Activated T-cell treated with anti-CD3 and anti-CD28 coated beads, Interleukin-2, amount 50 U/mL, for 48 hours (primary cell): ENCODE measurements around the gene GOSR2.
"Not testable (repeated sequence)": the region's sequence is repeated elsewhere in the genome, so short reads cannot be mapped to it uniquely, and the experiment has no call there.

Experiments
- DNase-seq, 2 experiments: peaks; one replicate each; pipeline ENCODE4 v3.0.0-alpha.2; 2020

The GOSR2 gene

DNA sequence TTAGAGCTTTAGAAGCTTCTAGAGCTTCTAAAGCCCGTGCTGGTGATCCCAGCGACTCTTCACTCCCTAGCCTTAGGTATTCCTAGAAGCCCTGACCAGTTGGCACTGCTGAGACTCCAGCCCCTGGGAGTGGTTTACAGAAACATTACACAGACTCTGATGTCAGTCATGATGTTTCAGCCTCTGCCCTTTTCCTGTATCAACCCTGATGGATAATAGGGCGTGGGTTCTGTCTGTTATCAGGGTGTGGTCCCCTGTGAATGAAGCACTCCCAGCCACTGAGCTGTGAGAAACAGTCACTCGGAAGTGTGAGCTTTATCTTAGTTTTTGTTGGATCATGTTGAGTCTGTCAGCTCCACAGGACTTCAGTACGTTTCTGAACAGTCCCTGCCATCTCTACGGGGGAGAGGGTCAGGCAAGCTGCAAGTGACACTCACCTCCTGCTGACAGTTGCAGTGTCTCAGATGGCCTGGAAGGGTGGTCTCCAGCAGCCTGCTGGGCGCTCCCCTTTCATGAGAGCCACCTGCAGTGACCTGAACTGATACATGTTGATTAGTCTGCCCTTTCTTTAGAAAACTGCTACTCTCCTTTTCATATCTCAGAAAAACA is 12.8 kb downstream of the GOSR2 start:
- no peak for DNase-seq

DNA sequence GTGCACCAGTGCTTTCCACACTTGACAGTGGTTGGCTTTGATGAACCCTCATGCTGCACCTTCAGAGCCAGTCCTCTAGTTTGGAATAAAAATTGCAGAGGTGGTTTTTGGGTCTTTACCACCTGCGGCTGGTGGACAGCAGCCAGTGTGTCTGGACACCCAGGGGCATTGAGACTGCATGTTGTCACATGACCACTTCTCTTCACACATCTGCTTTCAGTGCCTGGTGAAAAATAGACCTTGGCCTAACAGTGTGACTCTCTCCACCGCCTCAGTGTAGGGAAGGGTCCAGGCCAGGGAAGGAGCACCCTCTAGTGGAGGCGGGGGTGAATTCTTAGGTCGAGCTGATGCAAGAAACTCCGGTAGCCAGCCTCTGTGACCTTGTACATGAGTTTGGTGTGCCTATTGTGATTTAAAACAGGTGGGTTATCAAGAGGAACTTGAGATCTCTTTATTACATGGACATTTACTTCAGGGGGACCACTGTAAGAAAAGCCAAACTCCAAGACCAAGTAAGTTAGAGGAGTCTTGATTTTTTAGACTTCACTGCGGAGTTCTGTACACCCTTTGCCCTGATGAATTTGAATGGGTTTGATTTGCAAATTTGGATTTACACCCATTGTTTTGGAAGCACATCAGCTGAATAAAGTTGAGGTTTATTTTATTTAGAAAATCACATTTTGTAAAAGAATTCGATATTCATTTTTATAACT is 17.9 kb downstream of the GOSR2 start:
- peak; percentile 79 to 80 for DNase-seq

DNA sequence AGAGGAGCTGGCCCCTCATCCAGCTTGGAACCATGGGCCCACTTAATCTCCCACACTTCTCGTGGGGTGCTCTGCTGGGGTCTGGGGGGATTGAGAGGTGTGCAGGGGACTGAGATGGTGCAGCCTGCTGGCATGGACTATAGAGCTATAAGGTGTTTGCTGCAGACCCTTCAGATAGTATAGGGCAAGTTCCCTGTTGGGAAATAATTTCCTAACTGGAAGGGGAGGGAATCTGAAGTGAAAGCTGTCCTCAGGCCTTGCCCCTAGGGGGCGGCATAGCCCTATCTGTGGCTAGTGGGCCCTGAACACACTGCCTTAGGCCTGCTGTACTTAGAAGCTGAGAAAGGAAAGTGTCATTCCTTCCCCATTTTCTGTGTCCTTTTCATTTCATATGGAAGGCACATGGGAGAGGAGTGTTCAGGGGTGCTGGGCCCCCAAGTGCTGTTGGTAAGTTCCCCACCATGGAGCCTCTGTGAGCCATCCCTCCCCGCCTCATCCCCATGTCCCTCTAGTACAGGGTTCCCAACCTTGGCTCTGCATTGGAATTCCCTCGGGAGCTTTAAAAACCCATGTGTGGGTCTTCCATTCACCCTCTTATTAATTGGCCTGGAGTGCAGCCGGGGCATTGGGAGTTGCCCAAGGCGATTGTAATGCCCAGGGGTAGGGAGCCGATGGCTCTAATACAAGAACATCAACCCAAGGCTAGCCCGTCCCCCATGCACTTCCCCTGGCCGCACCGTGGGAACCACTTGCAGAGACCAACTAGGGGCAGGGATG is 19.7 kb downstream of the GOSR2 start:
- DNase-seq = peak; percentile 67 to 70

DNA sequence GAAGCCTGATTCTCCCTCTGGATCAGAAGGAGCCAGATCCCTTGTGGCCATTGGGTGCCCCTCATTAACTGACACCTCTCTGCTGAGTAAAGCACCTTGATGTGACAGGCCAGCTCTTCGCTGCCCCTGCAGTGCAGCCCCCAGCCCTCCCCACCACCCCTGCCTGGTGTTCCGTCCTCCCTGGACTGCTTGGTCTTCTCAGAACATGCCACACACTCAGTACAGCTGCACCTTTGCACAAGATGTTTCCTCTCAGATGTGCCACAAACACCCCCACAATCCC is 20.2 kb downstream of the GOSR2 start:
- no peak for DNase-seq

DNA sequence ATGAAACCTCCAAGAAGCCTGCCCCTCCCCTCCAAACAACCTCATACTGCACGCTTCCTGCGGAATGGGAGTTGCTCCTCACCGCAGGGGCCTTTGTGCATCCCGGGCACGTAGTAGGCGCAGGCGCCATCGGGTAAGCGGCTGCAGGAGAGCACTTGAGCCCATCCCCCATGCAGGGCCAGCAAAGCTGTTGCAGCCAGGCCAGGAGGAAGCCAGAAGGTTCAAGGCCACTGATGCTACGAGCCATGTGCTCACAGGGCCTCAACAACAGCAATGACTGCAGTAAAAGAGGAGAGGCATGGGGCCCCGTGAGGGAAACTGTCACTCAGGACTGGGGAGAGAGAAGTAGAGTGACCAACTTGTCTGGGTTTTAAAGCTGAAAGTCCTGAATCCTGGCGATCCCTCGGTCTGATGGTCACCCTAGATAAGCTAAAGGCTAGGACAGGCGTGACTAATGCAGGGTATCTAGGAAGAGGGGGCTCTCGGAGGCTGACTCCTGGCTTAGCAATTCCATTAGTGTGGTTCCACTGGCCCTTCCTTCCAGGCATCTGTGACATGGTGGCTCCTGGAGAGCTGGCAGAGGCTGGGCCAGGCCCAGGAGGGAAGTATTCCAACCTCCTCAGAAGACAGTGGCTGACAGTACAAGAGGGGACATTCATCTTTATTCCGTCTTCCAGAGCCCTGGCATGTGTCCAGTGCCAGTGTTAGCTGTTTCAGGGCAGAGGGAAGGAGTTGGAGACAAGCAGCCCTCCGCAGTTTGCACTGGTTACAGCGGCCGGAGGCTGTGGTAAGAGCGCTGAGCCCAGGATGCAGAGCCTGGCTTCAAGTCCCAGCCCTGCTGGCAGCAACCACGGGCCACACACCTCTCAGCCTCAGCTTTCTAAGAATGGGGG is 20.8 kb downstream of the GOSR2 start:
- peak in 1 of 2 experiments; percentile 35 for DNase-seq

DNA sequence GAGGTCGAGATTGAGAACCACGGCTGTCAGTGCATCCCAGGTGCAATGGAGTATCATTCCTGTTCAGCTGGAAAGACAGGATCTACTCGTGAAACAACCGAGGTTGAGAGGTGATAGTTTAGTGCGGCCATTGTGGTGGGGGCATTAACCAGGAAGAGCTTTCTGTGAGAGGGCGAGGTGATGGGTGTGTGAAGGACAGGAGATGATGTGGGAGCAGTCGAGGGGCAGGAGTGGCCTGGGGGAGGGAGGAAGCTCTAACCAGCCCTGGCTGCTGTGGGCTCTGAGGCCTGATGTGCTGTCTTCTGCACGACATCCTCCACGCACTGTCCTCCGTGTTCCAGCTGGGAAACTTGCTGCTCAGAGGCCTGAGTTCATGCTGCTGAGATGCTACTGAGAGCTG is 22.0 kb downstream of the GOSR2 start:
- DNase-seq = no peak

DNA sequence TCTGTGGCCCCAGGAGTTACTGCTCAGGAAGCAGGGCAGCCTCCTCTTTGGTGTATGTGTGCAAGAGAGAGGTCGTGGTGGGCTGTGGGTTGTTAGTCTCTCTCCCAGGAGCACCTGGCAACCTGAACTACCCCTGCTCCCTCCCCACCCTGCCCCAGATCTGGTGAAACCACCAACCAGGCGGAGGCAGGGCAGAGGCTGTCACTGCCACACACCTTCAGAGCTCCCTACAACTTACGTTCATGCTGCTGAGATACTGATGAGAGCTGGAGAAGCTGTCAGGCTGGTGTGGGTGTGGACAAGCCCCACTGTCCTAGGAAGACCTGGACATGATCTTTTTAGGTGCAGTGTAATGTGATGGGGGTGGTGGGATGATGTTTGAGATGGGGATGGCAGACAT is 24.3 kb downstream of the GOSR2 start:
- DNase-seq = no peak

DNA sequence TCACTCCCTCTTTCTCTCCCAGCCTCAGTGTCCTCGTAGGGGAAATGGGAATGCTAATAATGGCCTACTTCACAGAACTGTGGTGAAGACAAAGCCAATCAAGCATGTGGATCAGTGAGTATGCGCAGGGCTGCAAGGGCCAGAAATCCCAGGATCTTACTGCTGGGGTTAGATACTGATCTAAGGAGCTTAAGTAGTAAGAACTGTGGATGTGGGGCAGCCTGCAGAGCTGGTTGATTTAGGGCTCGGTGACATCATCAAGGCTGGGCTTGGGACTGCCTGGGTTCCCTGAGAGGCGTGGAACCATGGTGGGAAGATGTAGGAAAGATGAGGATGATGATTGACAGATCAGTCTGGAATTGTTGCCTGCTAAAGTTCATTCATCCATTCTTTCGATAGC is 25.6 kb downstream of the GOSR2 start:
- DNase-seq = no peak

DNA sequence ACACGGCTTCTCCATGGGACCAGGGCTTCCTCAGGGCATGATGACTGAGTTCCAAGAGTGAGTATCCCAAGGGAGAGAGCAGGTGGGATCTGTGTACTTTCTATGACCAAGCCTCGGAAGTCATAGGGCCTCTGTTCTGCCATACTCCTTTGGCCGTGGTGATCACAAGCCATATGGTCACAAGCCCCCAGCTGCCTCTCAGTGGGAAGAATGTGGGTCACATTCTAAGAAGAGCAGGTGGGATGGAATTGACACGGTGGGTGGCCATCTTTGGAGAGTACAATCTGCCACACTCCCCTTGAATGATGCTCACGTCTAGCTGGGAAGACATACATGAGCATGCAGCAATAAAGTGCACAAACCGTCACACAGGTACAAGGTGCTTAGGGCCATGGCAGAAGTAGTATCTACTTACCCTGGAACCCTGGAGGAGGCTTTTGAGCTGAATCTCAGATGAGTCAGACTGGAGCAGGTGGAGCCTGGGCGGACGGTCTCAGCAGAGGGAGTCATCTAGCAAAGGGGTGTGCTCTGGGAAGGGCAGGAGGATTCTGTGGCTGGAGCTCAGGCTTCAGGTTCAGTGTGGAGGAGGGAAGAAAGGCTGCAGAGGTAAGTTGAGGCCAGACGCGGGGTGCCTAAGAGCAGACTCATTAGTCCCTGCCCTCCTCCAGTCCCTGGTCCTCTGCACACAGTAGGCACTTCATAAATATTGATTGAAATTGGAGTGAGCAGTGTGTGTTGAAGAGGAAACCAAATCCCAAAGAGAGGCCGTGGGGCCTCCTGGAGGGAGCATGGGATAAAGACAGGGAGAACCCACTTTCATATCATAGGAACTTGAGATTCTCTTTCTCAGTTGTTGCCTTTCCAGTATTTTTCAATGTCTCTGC is 26.6 kb downstream of the GOSR2 start:
- DNase-seq = no peak

DNA sequence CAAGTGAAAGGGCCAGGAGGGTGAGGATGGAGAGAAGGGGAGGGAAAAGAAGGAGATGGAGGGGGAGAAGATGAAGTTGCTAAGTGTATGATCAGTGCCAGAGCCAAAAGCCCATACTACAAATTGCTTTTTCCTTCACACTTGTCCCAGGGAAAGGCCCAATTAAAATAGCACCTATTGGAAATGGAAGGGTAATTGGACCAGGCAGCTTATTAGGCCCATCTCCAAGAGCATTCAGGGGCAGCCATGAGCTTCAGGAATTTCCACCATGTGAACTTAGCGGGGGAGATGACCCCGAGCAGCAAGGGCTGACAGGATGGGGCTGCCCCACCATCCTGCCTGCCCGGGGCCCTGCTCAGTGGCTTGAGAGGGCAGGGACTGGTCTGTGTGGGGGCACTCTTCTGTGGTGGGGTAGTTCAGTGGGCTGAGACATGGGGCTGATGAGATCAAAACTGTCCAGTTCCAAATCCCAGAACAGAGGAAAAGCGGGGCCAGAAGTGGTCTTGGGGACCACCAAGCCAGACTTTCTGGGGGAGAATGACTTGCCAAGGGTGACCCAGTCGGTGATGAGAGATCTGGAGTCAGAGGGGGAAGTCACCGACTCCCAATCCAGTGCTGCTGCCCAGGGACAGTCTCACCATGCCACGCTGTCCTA is 27.5 kb downstream of the GOSR2 start:
- no peak for DNase-seq

DNA sequence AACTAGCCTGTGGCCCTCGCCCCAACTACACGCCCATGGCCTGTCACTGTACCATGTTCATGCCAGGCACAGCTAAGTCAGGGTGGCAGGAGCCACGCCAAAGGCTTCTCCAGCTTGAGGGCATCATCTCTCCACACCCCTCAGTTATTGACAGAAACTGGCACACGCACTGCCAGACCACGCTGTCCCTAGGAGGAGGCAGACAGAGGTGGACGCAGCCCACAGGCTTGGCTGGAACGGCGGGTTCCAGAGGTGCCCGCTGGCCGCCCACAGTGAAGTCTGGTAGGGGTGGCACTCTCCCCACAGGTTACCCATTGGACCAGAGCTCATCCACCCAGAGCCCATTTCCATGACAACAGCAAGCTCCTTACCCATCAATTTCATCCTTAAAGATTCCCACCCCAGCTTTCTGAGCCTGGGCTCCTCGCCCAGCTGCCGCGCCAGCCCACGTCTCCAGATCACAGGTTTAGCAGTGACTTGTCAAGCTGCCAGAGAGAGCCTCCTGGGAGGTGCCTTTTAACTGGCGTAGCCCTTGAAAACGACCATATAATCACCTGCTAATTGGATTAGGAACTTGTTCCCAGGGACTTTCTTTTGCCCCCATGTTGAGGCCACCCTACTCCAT is 28.1 kb downstream of the GOSR2 start:
- DNase-seq = no peak

DNA sequence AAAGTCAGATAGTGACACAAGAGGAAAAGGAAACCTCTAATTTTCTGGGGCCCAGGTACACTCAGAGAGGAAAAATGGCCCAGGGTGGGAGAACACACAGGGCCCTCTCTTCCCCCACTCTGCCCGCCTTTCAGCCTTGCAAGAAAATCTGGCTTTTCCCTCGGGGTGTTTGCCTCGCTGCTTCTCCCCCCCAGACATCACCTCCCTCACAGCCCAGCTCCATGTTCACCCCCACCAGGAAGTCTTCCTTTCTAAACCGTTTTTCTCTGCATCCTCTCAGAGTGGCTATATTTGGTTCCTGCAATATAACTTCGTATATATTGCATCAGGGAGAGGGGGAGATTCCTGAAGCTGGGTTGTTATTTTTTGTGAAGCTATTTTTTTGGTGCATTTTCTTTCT is 28.7 kb downstream of the GOSR2 start:
- DNase-seq = no peak

DNA sequence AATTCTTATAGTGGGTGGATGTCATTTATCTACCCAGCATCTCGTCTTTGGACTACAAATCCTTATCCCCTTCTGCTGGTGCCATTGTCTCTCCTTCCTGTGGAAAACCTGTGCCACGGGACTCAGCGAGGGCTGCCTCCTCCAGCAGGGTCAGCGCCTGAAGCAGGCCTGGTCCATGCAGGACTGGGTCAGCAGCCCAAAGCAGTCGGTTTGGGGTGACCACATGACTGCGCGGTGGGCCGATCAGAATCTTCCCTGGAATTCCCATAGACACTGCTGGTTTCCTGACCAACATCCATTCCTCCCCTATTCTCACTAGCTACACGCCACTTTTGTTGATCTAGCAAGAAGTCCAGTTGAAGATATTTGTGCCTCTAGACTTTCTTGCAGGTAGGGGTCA is 29.2 kb downstream of the GOSR2 start:
- DNase-seq = no peak

DNA sequence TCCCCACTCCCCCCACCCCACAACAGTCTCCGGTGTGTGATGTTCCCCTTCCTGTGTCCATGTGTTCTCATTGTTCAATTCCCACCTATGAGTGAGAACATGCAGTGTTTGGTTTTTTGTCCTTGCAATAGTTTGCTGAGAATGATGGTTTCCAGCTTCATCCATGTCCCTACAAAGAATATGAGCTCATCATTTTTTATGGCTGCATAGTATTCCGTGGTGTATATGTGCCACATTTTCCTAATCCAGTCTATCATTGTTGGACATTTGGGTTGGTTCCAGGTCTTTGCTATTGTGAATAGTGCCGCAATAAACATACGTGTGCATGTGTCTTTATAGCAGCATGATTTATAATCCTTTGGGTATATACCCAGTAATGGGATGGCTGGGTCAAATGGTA is 30.2 kb downstream of the GOSR2 start:
- DNase-seq = not testable (repeated sequence)

DNA sequence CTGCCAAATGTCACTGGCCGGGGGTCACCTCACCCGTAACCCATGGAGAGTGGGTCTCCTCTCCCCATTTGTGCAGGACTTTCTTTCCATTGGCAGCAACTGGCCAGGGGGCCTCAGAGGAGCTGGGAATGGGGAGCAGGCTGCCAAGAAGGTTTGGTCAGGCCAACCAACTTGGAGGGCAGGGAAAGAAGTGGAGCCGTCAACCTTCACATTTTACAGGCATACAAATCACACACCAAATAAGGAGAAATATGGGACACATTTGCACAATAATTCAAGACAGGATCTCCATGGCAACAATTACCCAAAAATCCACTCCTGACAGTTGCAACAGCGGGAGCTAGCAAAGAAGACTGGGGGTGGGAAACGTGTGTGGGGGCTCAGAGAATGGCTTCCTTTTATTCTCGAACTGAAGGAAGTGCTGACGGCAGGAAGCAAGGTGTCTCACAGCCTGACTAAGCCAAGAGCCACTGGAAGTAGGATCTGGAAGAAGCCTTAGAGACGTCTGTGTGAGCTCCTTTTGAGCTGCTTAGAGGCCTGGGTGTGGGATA is 35.2 kb downstream of the GOSR2 start:
- DNase-seq = no peak

DNA sequence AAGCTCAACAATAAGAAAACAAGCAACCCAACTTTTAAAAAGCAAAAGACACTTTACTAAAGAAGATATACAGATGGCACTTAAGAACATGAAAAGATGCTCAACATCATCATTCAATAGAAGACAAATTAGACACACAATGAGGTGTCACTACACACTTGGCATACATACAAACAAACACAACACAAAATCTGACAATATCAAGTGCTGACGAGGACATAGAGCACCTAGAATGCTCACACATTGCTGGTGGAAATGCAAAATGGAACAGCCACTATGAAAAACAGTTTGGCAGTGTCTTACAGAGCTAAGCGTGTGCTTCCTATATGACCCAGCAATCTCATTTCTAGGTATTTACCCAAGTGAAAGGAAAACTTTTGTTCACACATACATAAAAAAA is 37.2 kb downstream of the GOSR2 start:
- DNase-seq = no peak

DNA sequence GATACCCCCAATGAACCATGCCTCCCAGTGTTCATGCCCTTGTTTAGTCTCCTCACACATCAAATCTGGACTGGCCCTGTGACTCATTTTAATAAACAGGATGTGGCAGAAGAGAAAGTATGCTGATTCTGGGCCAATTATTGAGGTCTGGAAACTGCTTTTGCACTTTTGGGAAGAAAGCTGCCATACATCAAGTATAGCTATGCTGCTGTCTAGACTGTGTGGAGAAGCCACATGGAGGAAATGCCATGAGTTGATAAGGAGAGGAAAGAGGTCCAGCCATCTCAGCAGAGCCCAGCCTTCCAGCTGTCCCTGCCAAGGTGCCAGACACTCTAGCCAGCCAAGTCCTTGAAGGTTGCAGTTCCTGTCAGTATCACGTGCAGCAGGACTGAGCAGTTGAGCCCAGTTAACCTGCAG is 39.4 kb downstream of the GOSR2 start:
- no peak for DNase-seq

DNA sequence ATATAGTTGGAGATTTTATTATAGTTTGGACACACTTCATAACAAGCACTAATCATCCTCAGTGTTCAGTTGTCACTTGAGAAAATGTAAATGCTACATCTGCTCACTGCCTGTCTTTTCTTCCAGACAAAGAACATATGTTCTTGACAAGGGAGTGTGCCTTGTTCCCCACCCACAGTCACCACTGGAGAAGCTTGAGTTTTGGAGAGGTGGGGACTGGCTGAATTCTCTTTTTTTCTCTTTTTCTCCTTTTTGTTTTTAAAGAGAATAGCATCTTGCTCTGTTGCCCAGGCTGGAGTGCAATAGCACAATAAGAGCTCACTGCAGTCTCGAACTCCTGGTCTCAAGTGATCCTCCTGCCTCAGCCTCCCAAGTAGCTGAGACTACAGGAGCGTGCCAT is 40.6 kb downstream of the GOSR2 start:
- DNase-seq = no peak

DNA sequence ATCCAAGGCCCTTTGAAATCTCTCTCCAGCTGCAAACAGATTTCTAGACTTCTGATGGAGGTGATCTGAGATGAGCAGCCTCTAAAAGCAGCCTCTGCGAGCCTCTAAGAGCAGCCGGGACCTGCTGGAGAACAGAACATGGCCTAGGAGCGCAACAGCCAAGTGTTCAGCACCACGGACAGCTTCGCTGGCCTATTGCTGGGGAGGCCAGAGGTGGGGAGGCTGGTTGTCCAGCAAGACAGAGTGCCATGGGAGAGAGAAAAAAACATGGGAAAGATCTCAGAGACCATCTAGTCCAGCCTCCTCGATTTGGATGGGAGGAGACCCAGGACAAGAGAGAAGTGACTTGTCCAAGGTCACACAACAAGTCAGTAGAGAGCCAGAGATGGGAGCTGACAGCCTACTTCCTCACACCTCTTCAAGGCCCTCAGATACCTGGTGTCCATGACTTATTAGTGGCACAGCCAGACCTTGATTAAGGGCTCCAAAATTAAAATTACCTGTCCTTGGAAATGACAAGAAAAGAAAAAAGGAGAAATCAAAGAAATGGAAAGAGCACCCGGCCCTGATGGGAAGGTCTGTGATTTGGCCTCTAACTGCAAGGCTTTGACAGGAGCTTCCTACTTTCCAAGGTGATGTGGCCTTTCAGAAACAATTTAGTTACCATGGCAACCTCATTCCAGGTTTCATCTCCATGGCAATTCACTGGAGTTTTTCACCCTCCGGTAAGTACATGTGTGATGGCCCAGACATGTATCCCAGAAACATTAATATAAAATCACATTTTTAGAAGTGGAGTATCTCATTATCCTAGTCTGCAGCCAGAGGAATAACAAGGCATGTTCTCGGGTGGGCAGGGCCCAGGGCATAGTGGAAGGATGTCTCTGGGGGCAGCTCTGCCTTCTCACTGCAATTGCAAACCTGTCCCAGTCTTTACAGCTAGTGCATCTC is 41.6 kb downstream of the GOSR2 start:
- no peak for DNase-seq
